GM10266 (cell line): Measurements from ENCODE around the gene DTWD1.
"Not testable (repeated sequence)": the region's sequence is repeated elsewhere in the genome, so short reads cannot be mapped to it uniquely, and the experiment has no call there.

Experiments used
- DNase-seq: peaks from one replicate; pipeline ENCODE4 v3.0.0; 2012; ENCODE audit errors: extremely low spot score
- TF ChIP-seq, protein P1 (sequence below): IDR thresholded peaks from 2 replicates; pipeline ENCODE4 v1.5.1; 2012; ENCODE audit warnings: mild to moderate bottlenecking, low read depth; ENCODE audit not compliant: control insufficient read depth, insufficient read depth; ENCODE audit errors: missing control alignments

The DTWD1 gene

DNA sequence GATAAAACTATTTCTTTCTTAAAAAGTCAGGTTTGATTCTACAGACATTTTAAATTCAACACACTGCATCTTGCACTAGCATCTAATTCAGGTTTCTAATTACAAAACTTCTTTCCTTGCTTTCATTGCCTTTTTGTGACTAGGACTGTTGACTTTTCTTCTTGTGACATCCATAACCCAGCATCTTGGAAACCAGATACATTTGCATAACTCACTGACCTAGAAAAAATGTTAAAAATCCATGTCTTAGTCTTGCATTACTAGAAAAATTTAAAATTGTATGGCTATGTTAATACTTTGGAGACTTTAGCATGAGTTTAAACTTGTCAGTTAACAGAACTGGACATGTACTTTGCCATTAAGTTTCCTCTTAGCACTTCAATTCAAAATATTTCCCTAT lies 72.7 kb downstream of the DTWD1 start:
- TF ChIP-seq, protein P1, sequence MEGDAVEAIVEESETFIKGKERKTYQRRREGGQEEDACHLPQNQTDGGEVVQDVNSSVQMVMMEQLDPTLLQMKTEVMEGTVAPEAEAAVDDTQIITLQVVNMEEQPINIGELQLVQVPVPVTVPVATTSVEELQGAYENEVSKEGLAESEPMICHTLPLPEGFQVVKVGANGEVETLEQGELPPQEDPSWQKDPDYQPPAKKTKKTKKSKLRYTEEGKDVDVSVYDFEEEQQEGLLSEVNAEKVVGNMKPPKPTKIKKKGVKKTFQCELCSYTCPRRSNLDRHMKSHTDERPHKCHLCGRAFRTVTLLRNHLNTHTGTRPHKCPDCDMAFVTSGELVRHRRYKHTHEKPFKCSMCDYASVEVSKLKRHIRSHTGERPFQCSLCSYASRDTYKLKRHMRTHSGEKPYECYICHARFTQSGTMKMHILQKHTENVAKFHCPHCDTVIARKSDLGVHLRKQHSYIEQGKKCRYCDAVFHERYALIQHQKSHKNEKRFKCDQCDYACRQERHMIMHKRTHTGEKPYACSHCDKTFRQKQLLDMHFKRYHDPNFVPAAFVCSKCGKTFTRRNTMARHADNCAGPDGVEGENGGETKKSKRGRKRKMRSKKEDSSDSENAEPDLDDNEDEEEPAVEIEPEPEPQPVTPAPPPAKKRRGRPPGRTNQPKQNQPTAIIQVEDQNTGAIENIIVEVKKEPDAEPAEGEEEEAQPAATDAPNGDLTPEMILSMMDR, result no peak
- no peak for DNase-seq

DNA sequence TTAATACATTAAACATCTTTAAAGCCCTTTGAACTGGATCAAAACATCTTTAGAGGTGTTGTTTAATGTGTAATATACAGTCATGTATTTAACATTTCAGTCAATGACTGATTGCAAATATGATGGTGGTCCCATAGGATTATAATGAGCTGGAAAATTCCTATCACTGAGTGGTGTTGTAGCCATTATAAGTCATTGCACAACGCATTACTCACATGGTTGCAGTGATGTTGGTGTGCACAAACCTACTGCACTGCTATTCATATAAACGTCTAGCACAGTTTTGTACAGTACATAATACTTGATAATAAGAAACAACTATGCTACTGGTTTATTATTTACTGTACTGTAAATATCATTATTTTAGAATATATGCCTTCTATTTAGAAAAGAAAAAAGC lies 75.6 kb downstream of the DTWD1 start:
- TF ChIP-seq, protein P1, result no peak
- DNase-seq, result no peak

DNA sequence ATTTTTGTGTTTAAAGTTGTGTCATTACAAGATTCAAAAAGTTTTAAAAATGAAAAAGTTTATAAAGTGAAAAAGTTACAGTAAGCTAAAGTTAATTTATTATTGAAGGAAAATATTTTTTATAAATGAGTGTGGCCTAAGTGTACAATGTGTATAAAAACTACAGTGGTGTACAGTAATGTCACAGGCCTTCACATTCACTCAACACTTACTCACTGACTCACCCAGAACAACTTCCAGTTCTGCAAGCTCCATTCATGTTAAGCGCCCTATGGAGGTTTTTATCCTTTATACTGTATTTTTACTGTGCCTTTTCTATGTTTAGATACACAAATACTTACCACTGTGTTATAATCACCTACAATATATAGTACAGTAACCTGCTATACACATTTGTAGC lies 76.3 kb downstream of the DTWD1 start:
- no peak for DNase-seq
- TF ChIP-seq, protein P1, result no peak

GRCh38 chr15:49702982-49703381 lies 82.1 kb downstream of the DTWD1 start:
- DNase-seq, result not testable (repeated sequence)
